Hair follicular keratinocyte (primary cell): ENCODE data around the gene LZIC. TPM values are rescaled to one million over a fixed set of nuclear protein-coding genes. Genes with fewer than 3 reads are reported as not detected.

Source experiments
- total RNA-seq: library from RNA; depleted of rRNA; stranded (reverse); fragments of >200 nt; gene quantifications from 2 replicates; pipeline ENCODE4 v1.2.3, GENCODE V29; 2015

LZIC gene
- 21.7 and 26.0 TPM in 2 replicates for total RNA-seq

GRCh38 chr1:9942939-9943788 is at the start of gene LZIC, which contains the start of gene NMNAT1:
LZIC (minus strand) TSS chr1:9943391; CDS start chr1:9936619, 6,772 bp downstream.
NMNAT1 (plus strand) TSS chr1:9943475; CDS start chr1:9972074, 28,599 bp downstream.

GRCh38 chr1:9910076-9910422 is 33.1 kb downstream of the LZIC start, which contains the start of gene CTNNBIP1:
CTNNBIP1 (minus strand) TSS chr1:9910269; CDS start chr1:9872064, 38,205 bp downstream.

Other genes with a start within 250 kb of the LZIC start
- gene CLSTN1, start 119.4 kb downstream of the LZIC start, total RNA-seq = 115 and 119 TPM in 2 replicates
- 80.1 and 86.2 TPM in 2 replicates for gene CTNNBIP1, start 33.1 kb downstream of the LZIC start, total RNA-seq
- gene NMNAT1, start 84 bp upstream of the LZIC start, total RNA-seq = 6.9 and 9.0 TPM in 2 replicates
- gene RBP7, start 53.8 kb upstream of the LZIC start, total RNA-seq = 1.4 and 4.1 TPM in 2 replicates
- 25.7 and 28.6 TPM in 2 replicates for gene UBE4B, start 89.6 kb upstream of the LZIC start, total RNA-seq